ENCODE data around the gene EPB41L4B.
"Not testable (repeated sequence)": the region's sequence is repeated elsewhere in the genome, so short reads cannot be mapped to it uniquely, and the experiment has no call there.

EPB41L4B gene

GRCh38 chr9:109297899-109298298 is 23.0 kb downstream of the EPB41L4B start:
- DNase-seq (ENCODE audit: low read depth): no peak

- no peak for DNase-seq (ENCODE audit: low read depth)
Observed at GRCh38 chr9:109295221-109296130, 25.4 kb downstream of the EPB41L4B start.

DNA sequence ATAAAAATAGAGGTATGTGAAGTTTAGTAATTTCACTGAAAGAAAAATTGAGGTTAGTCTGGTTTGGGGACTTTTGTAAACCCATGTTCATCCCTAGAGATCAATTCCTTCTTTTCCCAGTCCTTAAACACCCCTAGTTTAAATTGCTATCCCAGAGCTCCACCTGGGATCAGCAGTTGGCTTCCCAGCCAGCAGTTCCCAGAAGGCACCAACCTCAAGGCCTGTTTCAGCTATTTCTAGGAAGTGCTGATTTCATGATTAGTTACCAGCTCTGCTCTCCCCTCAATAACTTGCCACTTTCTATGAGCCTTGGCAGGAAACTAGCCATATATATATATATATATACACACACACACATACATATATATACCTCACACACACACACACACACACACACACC is 30.5 kb downstream of the EPB41L4B start:
- no peak for DNase-seq (ENCODE audit: low read depth)

DNA sequence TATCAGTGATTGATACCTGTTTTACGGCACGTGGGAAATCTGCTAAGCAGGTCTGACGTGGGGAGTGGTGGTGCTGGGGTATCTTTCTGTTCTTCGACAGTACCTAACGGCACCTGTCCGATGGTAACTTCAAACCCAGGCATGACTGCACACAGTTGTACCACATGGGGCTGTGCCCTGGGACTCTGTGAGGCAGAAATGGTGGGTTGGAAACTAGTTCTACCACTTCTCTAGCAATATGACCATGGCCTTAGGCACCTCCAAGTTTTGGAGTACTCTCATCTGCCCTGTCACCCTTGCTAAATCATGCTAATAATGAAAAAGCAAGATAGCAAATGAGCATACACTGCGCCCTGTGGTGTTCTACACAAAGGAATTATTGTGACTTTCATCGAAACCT is 30.9 kb downstream of the EPB41L4B start:
- no peak for DNase-seq (ENCODE audit: low read depth)

DNA sequence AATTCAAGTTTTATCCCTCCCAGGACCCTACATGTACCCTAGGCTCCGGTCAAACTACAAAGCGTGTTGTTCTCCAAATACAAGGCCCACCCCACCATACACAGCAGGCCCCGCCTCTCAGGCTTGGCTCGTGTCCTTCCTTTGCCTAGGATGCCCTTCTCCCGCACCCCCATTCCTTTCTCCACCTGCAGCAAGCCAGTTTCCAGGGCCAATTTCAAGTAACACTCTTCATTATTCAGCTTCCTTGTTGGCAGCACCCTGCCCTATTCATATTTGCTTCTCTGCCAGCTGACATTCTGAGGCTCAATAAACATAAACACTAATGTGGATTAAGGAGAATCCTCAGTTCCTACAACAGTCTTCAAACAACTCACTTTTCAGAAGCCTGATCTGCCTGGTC is 31.7 kb downstream of the EPB41L4B start:
- no peak for DNase-seq (ENCODE audit: low read depth)

GRCh38 chr9:109286981-109287380 is 33.9 kb downstream of the EPB41L4B start:
- DNase-seq (ENCODE audit: low read depth): no peak

DNA sequence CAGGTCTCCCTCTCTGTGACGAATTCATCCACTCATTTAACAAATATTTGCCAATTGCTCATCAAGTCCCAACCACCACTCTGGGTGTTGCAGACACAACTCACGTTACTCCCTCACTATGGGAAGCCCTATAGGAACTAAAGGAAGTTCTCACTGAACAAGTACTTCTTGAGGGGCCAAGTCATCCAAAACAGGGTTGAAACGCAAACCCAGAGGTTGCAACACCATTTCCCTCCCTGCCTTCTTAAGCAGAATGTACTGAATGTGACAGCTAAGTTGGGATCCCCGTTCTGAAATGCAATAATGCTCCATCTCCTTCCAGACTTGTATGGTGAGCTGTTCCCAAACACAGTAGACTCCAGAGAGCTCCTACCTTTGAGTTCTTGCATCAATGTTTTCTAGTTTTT is 34.3 kb downstream of the EPB41L4B start:
- DNase-seq (ENCODE audit: low read depth): no peak

GRCh38 chr9:109283672-109284071 is 37.2 kb downstream of the EPB41L4B start:
- not testable (repeated sequence) for DNase-seq (ENCODE audit: low read depth)

DNA sequence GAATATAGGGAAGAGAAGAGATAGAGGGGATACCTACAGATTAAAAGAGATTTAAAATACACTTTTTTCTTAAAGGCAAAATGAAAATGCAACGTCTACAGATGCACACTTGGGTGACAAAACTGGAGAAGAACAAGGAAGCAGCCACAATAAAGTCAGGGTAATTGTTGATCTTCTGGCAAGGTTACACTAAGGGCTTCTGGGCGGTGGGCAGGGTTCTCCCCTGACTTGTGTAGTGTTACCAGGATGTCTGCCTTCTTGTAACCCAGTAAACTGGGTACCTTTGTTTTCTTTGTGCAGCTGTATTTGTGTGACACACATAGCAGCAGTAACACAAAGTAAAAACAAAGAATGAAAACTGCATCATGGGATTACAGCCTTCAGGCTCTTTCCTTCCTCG is 37.8 kb downstream of the EPB41L4B start:
- DNase-seq (ENCODE audit: low read depth): no peak

- no peak for DNase-seq (ENCODE audit: low read depth)
Observed at GRCh38 chr9:109282302-109282701, 38.6 kb downstream of the EPB41L4B start.

- DNase-seq (ENCODE audit: low read depth): no peak
Observed at GRCh38 chr9:109281518-109281917, 39.3 kb downstream of the EPB41L4B start.

- no peak for DNase-seq (ENCODE audit: low read depth)
Observed at GRCh38 chr9:109278848-109279247, 42.0 kb downstream of the EPB41L4B start.

GRCh38 chr9:109278216-109278615 is 42.6 kb downstream of the EPB41L4B start:
- DNase-seq (ENCODE audit: low read depth): no peak

DNA sequence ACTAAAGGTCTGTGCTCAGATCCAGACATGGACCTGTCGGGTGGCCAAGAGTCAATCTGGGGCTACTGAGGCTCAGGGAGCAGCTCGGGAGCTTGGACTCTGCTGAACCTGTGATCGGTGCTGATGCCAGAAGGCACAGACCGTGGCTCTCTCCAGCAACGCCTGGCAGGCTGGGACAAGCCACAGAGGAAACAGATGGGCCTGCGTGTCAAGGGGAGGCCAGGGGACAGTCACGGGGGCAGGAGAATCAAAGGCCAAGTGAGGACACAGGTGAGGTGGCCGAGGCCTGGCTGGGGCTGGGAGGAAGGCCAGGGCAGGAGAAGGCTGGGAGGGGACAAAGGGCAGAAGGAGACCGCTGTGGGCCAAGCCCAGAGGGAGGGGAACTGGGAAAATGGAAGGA is 43.4 kb downstream of the EPB41L4B start:
- no peak for DNase-seq (ENCODE audit: low read depth)

DNA sequence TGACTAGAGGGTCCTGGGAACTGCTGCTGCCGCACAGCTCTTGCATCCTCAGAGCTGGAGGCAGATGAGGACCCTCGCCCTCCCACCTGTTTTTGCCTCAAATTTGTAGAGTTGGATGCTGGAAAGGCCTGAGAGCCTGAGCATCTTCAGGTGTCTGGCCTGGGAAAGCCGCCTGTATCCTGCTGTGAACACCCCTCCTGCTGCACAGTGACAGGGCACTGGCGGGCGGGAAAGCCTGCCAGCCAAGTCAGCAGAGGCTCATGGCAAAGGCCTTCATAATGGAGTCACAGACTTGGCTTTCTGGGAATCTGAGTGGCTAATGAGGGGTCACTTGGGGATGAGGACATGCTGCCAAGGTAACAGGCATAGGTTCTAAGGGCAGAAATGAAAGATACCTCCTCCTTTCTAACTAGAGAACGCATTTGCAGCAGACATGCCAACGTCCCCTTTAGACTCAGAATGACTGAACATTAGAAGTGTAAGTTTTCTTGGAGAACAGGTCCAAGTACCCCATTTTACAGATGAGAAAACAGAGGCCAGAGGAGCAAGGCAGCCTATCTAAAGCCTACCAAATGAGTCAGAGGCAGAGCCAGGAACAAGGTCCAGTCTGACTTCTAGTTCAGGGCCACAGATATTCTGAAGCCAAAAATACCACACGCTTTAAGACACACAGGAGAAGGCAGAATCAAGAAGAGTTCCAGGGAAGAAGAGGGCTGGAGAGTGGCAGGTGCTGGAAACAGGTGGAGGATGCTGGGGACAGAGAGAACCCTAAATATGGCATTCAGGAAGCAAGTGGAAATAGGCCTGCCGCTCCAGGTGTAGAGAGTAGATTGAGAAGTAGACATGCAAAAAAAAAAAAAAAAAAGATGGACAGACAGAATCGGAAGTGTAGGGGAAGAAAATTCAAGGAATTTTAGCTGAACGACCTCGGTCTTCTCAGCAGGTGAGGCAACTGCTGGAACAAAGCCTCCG is 44.1 kb downstream of the EPB41L4B start:
- no peak for DNase-seq (ENCODE audit: low read depth)

DNA sequence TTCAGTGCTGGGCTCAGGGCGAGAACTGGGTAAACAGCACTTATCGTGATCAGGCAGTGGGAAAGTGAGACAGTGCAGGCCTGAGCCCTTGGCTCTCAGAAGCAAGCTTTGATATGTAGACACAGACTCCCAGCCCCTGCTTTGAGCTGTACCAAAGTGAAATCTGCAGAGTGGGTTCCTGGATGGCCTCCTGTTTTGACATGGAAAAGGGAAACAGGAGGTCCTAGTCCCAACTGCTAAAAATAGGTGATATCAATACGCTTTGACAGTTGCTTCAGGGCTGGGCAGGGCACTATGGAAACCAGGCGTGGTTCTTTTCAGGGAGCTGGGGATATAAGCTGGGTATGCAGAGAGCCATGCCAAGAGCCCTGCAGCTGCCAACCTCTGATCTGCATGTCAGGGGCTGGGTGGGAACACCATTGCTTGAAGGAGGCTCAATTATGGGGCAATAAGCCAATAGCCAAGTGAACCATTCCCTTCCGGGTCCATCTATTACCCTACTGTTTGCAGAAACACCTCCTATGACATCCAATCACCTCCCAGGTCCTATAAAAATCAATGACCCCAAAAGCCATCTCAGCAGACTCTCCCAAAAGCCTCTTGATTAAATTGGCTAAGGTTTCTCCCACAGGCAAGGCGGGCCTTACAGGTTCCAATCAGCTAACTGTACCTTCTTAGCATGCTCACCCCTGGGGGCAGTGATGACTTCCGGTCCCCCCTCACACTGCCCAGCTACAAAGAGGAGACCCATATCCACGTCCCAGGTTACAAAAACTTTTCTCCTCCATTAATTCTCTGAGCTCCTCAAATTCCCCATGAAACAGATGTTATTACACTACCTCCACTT is 45.8 kb downstream of the EPB41L4B start:
- no peak for DNase-seq (ENCODE audit: low read depth)

GRCh38 chr9:109273869-109274268 is 47.0 kb downstream of the EPB41L4B start:
- DNase-seq (ENCODE audit: low read depth): no peak

GRCh38 chr9:109272745-109273144 is 48.1 kb downstream of the EPB41L4B start:
- DNase-seq (ENCODE audit: low read depth): no peak

- DNase-seq (ENCODE audit: low read depth): no peak
Observed at GRCh38 chr9:109272045-109272444, 48.8 kb downstream of the EPB41L4B start.

GRCh38 chr9:109270971-109271925 is 49.6 kb downstream of the EPB41L4B start:
- no peak for DNase-seq (ENCODE audit: low read depth)

GRCh38 chr9:109270441-109270840 is 50.4 kb downstream of the EPB41L4B start:
- DNase-seq (ENCODE audit: low read depth): no peak
